Adrenal gland (tissue), 12 donors: Measurements from ENCODE around the gene ADNP2. TPM values are rescaled to one million over a fixed set of nuclear protein-coding genes. Genes with fewer than 3 reads are reported as not detected.

Experiments
- DNase-seq, 7 donors: peaks; one replicate each; pipeline ENCODE4 v3.0.0-alpha.2; 2019 to 2020
- H3K27ac ChIP-seq, 5 donors: fragments of 200-600 bp; sonication (generic) in 4 of 5; 1 replicate in 3 of 5; 2 replicates in 2 of 5; pipeline versions ENCODE4 v1.5.1 to v1.8.0; 2016 to 2020; ENCODE audit warnings: mild to moderate bottlenecking in 1 of 5
- H3K27me3 ChIP-seq: fragments of 200-600 bp; 2 replicates; pipeline ENCODE4 v1.8.0; 2021
- H3K36me3 ChIP-seq, 2 donors: fragments of 200-600 bp; replicated peaks in 1 of 2; 1 replicate in 1 of 2; 2 replicates in 1 of 2; pipeline versions ENCODE4 v1.5.1 to v1.8.0; 2018 to 2022
- H3K4me1 ChIP-seq, 2 donors: fragments of 200-600 bp; replicated peaks in 1 of 2; 1 replicate in 1 of 2; 2 replicates in 1 of 2; pipeline versions ENCODE4 v1.5.1 to v1.8.0; 2018 to 2021
- H3K4me3 ChIP-seq, 4 donors: fragments of 200-600 bp; sonication (generic) in 3 of 4; one replicate each; pipeline ENCODE4 v1.5.1; 2016 to 2018
- H3K9me3 ChIP-seq, 3 donors: fragments of 200-600 bp; sonication (generic) in 1 of 3; replicated peaks in 1 of 3; 1 replicate in 2 of 3; 2 replicates in 1 of 3; pipeline versions ENCODE4 v1.5.1 to v1.8.0; 2016 to 2021
- POLR2A ChIP-seq, 2 donors: fragments of 450-650 bp; IDR thresholded peaks; one replicate each; pipeline ENCODE4 v1.6.1; 2017; ENCODE audit warnings: antibody characterized with exemption in 2 of 2, mild to moderate bottlenecking in 2 of 2, moderate library complexity in 1 of 2
- WGBS, 4 donors: extraction: QIAGEN DNeasy Blood & Tissue Kit in 2 of 4; methylation state at CpG; one replicate each; pipeline versions ENCODE4 v1.1.5 to v1.1.7; 2013 to 2017; 5-methylcytosine and 5-hydroxymethylcytosine counted together
- intact Hi-C, 2 donors: fragments of 100-400 bp; cut with DNase I; formaldehyde crosslinking; loops; one replicate each; pipeline versions ENCODE4 v1.14.1 to v1.15.0; 2022 to 2023
- polyA plus RNA-seq, 3 donors: library from polyadenylated mRNA; stranded (reverse); fragments of 200-250 nt in 2 of 3; fragments of 350-450 nt in 1 of 3; fragmentation: Illumina TruSeq in 1 of 3; extraction: RNeasy Lipid Tissue Mini Kit (QIAGEN cat#74804) in 1 of 3; gene quantifications; one replicate each; pipeline ENCODE4 v1.2.3, GENCODE V29; 2013 to 2014
- total RNA-seq, 9 donors: library from RNA; depleted of rRNA in 4 of 9; stranded (reverse); fragments of >200 nt in 4 of 9; fragments of 120-200 nt in 1 of 9; fragmentation: NEBNext Ultra II Directional in 1 of 9; extraction: Animal tissue kit (Norgen Biotek cat#: 25700) in 1 of 9; gene quantifications; one replicate each; pipeline versions ENCODE4 v1.1.0 to v1.2.4, GENCODE V29; 2013 to 2023
- TF ChIP-seq, protein P1 (sequence below), 6 experiments: fragments of 450-650 bp in 4 of 6; fragments of 200-600 bp in 2 of 6; sonication (generic) in 1 of 6; IDR thresholded peaks; 1 replicate in 5 of 6; 2 replicates in 1 of 6; pipeline versions ENCODE4 v1.5.1 to v1.8.0; 2016 to 2021; ENCODE audit warnings: antibody characterized with exemption in 6 of 6, mild to moderate bottlenecking in 2 of 6, moderate library complexity in 1 of 6
- donor health status: healthy with polysubstance abuse.
- donor health status: Bipolar disorder and iron deficiency.
- donor health status: DM: yes; HTN: yes; CAD: no.
- donor health status: DM: no; HTN: no; CAD: no.
- donor health status: DM: no; HTN: no; CAD: no.
- donor health status: DM: yes; HTN: yes; CAD: no.

The ADNP2 gene
- total and polyA plus RNA-seq, 12 donors: 4.7 to 18.3 (median 10.7) TPM

DNA sequence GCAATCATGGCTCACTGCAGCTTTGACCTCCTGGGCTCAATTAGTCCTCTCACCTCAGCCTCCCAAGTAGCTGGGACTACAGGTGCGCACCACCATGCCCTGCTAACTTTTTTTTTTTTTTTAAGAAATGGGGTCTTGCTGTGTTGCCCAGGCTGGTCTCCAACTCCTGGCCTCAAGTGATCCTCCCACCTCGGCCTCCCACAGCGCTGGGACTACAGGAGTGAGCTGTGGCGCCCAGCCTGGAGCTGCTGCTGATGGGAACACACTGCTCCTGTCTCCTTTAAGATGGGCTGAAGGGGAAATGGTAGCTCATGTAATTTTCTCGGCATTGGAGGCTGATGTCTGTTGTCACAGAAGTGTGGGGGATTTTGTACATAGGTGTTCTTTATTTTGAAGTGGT lies 34.9 kb upstream of the ADNP2 start:
- Histone ChIP-seq H3K4me3 (no peak overlapping the region), H3K4me1 (no peaks in the 10 kb centered on the region), H3K9me3 (no peaks in the 10 kb centered on the region), H3K27ac (no peak overlapping the region), H3K36me3 (no peaks in the 10 kb centered on the region), H3K27me3 (no peaks in the 10 kb centered on the region)
- intact Hi-C loops: no loop called here
- 90 to 97% (median 94%) methylated on average over 5 of the region's 5 CpGs for WGBS, 4 donors
- DNase-seq: no peak
- TF ChIP-seq POLR2A (IDR thresholded peaks at IDR 0.05): no peak
- TF ChIP-seq, protein P1, sequence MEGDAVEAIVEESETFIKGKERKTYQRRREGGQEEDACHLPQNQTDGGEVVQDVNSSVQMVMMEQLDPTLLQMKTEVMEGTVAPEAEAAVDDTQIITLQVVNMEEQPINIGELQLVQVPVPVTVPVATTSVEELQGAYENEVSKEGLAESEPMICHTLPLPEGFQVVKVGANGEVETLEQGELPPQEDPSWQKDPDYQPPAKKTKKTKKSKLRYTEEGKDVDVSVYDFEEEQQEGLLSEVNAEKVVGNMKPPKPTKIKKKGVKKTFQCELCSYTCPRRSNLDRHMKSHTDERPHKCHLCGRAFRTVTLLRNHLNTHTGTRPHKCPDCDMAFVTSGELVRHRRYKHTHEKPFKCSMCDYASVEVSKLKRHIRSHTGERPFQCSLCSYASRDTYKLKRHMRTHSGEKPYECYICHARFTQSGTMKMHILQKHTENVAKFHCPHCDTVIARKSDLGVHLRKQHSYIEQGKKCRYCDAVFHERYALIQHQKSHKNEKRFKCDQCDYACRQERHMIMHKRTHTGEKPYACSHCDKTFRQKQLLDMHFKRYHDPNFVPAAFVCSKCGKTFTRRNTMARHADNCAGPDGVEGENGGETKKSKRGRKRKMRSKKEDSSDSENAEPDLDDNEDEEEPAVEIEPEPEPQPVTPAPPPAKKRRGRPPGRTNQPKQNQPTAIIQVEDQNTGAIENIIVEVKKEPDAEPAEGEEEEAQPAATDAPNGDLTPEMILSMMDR (IDR thresholded peaks at IDR 0.05): no peak

DNA sequence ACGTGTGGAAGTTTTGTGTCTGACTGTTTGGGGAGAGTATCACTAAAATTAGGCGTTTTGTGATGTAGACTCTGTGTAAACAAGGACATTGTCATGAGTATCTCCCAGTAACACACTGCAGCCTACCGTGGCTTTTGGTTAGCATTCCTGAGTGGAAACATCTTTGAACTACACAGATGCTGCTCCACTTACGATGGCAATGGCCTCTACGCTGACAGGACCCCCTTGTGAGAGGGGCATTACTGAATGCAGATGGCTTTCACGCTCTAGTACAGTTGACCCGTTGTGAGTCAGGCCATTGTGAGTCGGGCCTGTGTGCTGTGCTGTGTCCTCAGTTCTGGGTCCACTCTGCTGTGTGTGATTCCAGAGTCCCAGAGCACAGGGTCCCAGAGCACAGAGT lies 34.4 kb upstream of the ADNP2 start:
- TF ChIP-seq, protein P1 (IDR thresholded peaks at IDR 0.05): no peak
- no peak for TF ChIP-seq POLR2A (IDR thresholded peaks at IDR 0.05)
- WGBS, 4 donors: 76 to 84% (median 78%) methylated on average over 4 to 8 of the region's 8 CpGs
- H3K27me3 ChIP-seq: no peaks in the 10 kb centered on the region
- H3K9me3 ChIP-seq: no peaks in the 10 kb centered on the region
- no peaks in the 10 kb centered on the region for H3K36me3 ChIP-seq
- no peak overlapping the region for H3K4me3 ChIP-seq
- no peak for DNase-seq
- H3K4me1 ChIP-seq: no peaks in the 10 kb centered on the region
- intact Hi-C loops: no loop called here
- no peak overlapping the region for H3K27ac ChIP-seq

DNA sequence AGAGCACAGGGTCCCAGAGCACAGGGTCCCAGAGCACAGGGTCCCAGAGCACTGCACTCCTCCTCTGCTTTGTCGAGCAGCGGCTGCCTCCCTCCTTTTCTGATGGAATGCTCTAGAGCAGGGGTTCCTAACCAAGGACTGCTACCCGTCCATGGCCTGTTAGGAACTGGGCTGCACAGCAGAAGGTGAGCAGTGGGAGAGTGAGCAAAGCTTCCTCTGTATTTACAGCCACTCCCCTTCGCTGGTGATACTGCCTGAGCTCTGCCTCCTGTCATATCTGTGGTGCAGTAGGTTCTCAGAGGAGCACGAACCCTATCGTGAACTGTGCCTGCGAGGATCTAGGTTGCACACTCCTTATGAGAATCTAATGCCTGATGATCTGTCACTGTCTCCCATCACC lies 33.1 kb upstream of the ADNP2 start:
- intact Hi-C loops: no loop called here
- Histone ChIP-seq H3K9me3 (no peaks in the 10 kb centered on the region), H3K36me3 (no peaks in the 10 kb centered on the region), H3K4me3 (no peak overlapping the region), H3K27me3 (no peaks in the 10 kb centered on the region), H3K27ac (no peak overlapping the region), H3K4me1 (no peaks in the 10 kb centered on the region)
- TF ChIP-seq, protein P1 (IDR thresholded peaks at IDR 0.05): no peak
- TF ChIP-seq POLR2A (IDR thresholded peaks at IDR 0.05): no peak
- WGBS, 4 donors: 88 to 96% (median 93%) methylated on average over 4 to 7 of the region's 7 CpGs
- DNase-seq: no peak

DNA sequence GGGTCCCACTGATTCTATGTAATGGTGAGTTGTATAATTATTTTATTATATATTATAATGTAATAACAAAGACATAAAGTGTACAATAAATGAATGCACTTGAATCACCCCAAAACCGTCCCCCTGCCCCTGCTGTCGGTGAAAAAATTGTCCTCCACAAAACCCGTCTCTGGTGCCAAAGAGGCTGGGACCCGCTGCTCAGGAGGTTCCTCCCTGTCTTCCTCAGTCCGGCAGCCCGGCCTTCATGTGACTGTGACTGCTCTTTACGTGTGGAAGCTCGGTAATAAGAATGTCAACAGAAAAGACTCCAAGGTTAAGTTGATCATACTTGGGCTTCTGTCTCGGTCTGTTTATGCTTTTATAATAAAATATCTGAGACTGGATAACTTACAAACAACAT lies 32.7 kb upstream of the ADNP2 start:
- Histone ChIP-seq H3K9me3 (no peaks in the 10 kb centered on the region), H3K27me3 (no peaks in the 10 kb centered on the region), H3K36me3 (no peaks in the 10 kb centered on the region), H3K4me1 (no peaks in the 10 kb centered on the region), H3K4me3 (no peak overlapping the region), H3K27ac (no peak overlapping the region)
- intact Hi-C loops: no loop called here
- 95 to 98% (median 96%) methylated on average over 9 of the region's 9 CpGs for WGBS, 4 donors
- DNase-seq: no peak
- TF ChIP-seq POLR2A (IDR thresholded peaks at IDR 0.05): no peak
- TF ChIP-seq, protein P1 (IDR thresholded peaks at IDR 0.05): no peak
